Measurements from ENCODE around the gene RARRES1. TPM values are rescaled to one million over a fixed set of nuclear protein-coding genes. Genes with fewer than 3 reads are reported as not detected.

RARRES1 gene
- total RNA-seq, 1 donor from 2014 or later, result 8.4 TPM

DNA sequence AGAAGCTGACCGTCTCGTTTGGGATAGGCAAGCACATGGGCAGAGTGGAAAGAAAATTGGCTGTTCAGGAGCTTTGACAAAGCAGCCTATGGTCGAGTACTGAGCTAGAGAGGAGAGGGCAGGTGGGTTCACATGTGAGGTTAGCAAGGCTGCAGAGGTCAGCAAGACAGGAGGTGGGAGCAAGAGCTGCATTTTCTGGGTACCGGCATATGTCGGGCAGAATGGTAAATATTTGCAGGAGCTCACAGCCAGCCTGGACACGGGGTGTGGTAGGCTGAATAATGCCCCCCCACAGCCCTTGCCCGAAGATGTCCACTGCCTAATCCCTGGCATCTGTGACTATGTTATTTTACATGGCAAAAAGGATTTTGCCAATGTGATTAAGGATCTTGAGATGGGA is 8.3 kb downstream of the RARRES1 start:
- TF ChIP-seq, protein P1, sequence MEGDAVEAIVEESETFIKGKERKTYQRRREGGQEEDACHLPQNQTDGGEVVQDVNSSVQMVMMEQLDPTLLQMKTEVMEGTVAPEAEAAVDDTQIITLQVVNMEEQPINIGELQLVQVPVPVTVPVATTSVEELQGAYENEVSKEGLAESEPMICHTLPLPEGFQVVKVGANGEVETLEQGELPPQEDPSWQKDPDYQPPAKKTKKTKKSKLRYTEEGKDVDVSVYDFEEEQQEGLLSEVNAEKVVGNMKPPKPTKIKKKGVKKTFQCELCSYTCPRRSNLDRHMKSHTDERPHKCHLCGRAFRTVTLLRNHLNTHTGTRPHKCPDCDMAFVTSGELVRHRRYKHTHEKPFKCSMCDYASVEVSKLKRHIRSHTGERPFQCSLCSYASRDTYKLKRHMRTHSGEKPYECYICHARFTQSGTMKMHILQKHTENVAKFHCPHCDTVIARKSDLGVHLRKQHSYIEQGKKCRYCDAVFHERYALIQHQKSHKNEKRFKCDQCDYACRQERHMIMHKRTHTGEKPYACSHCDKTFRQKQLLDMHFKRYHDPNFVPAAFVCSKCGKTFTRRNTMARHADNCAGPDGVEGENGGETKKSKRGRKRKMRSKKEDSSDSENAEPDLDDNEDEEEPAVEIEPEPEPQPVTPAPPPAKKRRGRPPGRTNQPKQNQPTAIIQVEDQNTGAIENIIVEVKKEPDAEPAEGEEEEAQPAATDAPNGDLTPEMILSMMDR (IDR thresholded peaks at IDR 0.05; ENCODE audit: borderline replicate concordance), result no peak
- Histone ChIP-seq H3K4me3 (no peak overlapping the region), H3K27me3 (ENCODE audit: low read depth) (no peaks in the 10 kb centered on the region), H3K4me1 (peaks cover 49% of the 10 kb centered on the region), H3K9me3 (replicated peaks) (no peaks in the 10 kb centered on the region), H3K27ac (replicated peaks) (no peak overlapping the region), H3K36me3 (no peaks in the 10 kb centered on the region)
- DNase-seq, result no peak
- intact Hi-C loops (cut with micrococcal nuclease), result loop anchor here (10.0 kb wide), 1 partner anchor 49 kb away; the partner anchor contains the start of gene LXN

DNA sequence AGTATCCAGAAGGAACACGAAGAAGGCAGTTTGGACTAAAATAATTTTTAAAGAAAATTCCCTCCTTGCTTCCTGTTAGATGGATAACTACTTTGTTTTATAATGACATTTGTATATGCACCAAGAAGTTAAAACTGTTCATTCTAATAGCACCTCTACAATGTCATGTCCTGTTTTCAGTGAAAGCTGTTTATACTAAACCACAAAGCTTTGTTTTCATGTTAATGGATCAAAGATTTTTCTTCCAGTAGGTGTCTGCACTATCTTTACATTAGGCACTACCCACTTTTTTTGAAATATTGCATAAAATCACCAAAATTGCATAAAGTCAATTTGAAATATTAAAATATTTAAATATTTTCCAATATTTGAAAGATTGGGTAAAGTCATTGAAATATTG is 10.1 kb downstream of the RARRES1 start:
- H3K4me3 ChIP-seq, result no peak overlapping the region
- DNase-seq, result no peak
- H3K4me1 ChIP-seq, result peaks cover 55% of the 10 kb centered on the region
- no peaks in the 10 kb centered on the region for H3K9me3 ChIP-seq (replicated peaks)
- TF ChIP-seq, protein P1 (IDR thresholded peaks at IDR 0.05; ENCODE audit: borderline replicate concordance), result no peak
- intact Hi-C loops (cut with micrococcal nuclease), result loop anchor here (10.0 kb wide), 1 partner anchor 47 kb away; the partner anchor contains the start of gene LXN
- no peak overlapping the region for H3K27ac ChIP-seq (replicated peaks)
- no peaks in the 10 kb centered on the region for H3K36me3 ChIP-seq
- no peaks in the 10 kb centered on the region for H3K27me3 ChIP-seq (ENCODE audit: low read depth)

GRCh38 chr3:158718490-158719170 is 13.6 kb downstream of the RARRES1 start:
- Histone ChIP-seq H3K9me3 (replicated peaks) (no peaks in the 10 kb centered on the region), H3K4me3 (no peak overlapping the region), H3K27me3 (ENCODE audit: low read depth) (no peaks in the 10 kb centered on the region), H3K27ac (replicated peaks) (no peak overlapping the region), H3K4me1 (peaks cover 40% of the 10 kb centered on the region), H3K36me3 (no peaks in the 10 kb centered on the region)
- no peak for DNase-seq
- TF ChIP-seq, protein P1 (IDR thresholded peaks at IDR 0.05; ENCODE audit: borderline replicate concordance), result no peak
- intact Hi-C loops (cut with micrococcal nuclease), result no loop called here

DNA sequence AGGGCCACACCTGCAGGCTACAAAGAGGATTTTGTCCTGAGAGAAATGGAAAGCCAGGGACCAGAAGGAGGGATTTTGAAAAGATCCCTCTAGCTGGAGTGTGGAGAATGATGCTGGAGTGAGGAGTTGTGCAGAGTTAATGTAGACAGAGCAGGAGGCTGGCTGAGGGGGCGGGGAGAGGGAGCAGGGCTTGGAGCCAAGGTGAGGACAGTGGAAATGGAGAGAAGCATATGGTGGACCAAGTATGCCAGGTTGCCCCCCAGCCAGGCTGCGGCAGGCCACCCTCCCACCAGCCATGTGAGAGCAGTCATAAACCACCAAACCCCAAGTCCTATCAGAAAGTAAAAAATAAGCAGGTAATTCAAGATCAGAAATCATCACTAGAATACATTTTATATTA is 14.7 kb downstream of the RARRES1 start:
- Histone ChIP-seq H3K4me1 (peaks cover 46% of the 10 kb centered on the region), H3K9me3 (replicated peaks) (no peaks in the 10 kb centered on the region), H3K4me3 (no peak overlapping the region), H3K27ac (replicated peaks) (no peak overlapping the region), H3K27me3 (ENCODE audit: low read depth) (no peaks in the 10 kb centered on the region), H3K36me3 (no peaks in the 10 kb centered on the region)
- TF ChIP-seq, protein P1 (IDR thresholded peaks at IDR 0.05; ENCODE audit: borderline replicate concordance), result no peak
- intact Hi-C loops (cut with micrococcal nuclease), result no loop called here
- no peak for DNase-seq

- no peaks in the 10 kb centered on the region for H3K27me3 ChIP-seq (ENCODE audit: low read depth)
- H3K4me1 ChIP-seq, result peaks cover 53% of the 10 kb centered on the region
- intact Hi-C loops (cut with micrococcal nuclease), result no loop called here
- TF ChIP-seq, protein P1 (IDR thresholded peaks at IDR 0.05; ENCODE audit: borderline replicate concordance), result no peak
- peak; percentile 37 for DNase-seq
- peak overlapping the region; percentile 61 for H3K27ac ChIP-seq (replicated peaks)
- peaks cover 15% of the 10 kb centered on the region for H3K36me3 ChIP-seq
- H3K4me3 ChIP-seq, result no peak overlapping the region
- no peaks in the 10 kb centered on the region for H3K9me3 ChIP-seq (replicated peaks)
These were observed 19.2 kb downstream of the RARRES1 start for GRCh38 chr3:158713094-158713499.

Measured in left ventricle myocardium inferior (tissue), 1 donor.